Muscle layer of duodenum (tissue), 2 donors: Measurements from ENCODE around the gene GULP1.

Experiments used
- H3K27ac ChIP-seq: one replicate; pipeline ENCODE4 v1.7.0; 2013; ENCODE audit warnings: mild to moderate bottlenecking, low read length
- H3K27me3 ChIP-seq: one replicate; pipeline ENCODE4 v1.7.0; 2013; ENCODE audit warnings: low read depth, mild to moderate bottlenecking, control low read depth, low read length
- H3K36me3 ChIP-seq, 2 donors: one replicate each; pipeline ENCODE4 v1.7.0; 2013; ENCODE audit warnings: low read length in 2 of 2, control low read depth in 1 of 2, mild to moderate bottlenecking in 1 of 2; ENCODE audit not compliant: insufficient read depth in 2 of 2, control insufficient read depth in 1 of 2
- H3K4me1 ChIP-seq, 2 donors: one replicate each; pipeline ENCODE4 v1.7.0; 2013; ENCODE audit warnings: low read length in 2 of 2, mild to moderate bottlenecking in 2 of 2, control low read depth in 1 of 2, moderate library complexity in 1 of 2; ENCODE audit not compliant: insufficient read depth in 2 of 2, control insufficient read depth in 1 of 2
- H3K4me3 ChIP-seq, 2 donors: one replicate each; pipeline ENCODE4 v1.7.0; 2013; ENCODE audit warnings: low read length in 2 of 2, low read depth in 1 of 2, mild to moderate bottlenecking in 1 of 2
- H3K9me3 ChIP-seq, 2 donors: one replicate each; pipeline ENCODE4 v1.7.0; 2013; ENCODE audit warnings: low read length in 2 of 2, control low read depth in 1 of 2, mild to moderate bottlenecking in 1 of 2; ENCODE audit not compliant: control insufficient read depth in 1 of 2
- donor health status: healthy.

The GULP1 gene

GRCh38 chr2:188308483-188308882, 16.8 kb downstream of the GULP1 start:
- Histone ChIP-seq H3K9me3 (peaks cover 0 to 4% of the 10 kb centered on the region in 2 donors), H3K36me3 (no peaks in the 10 kb centered on the region), H3K27ac (no peak overlapping the region), H3K4me1 (no peaks in the 10 kb centered on the region), H3K27me3 (no peaks in the 10 kb centered on the region), H3K4me3 (no peak overlapping the region)

GRCh38 chr2:188309364-188309763, 17.7 kb downstream of the GULP1 start:
- Histone ChIP-seq H3K9me3 (peaks cover 0 to 4% of the 10 kb centered on the region in 2 donors), H3K4me1 (no peaks in the 10 kb centered on the region), H3K27me3 (no peaks in the 10 kb centered on the region), H3K4me3 (no peak overlapping the region), H3K36me3 (no peaks in the 10 kb centered on the region), H3K27ac (no peak overlapping the region)

- no peaks in the 10 kb centered on the region for H3K27me3 ChIP-seq
- no peak overlapping the region for H3K4me3 ChIP-seq
- no peak overlapping the region for H3K27ac ChIP-seq
- H3K36me3 ChIP-seq = no peaks in the 10 kb centered on the region
- H3K9me3 ChIP-seq = peaks cover 0 to 6% of the 10 kb centered on the region in 2 donors
- no peaks in the 10 kb centered on the region for H3K4me1 ChIP-seq
Observed at GRCh38 chr2:188314314-188315054, 22.8 kb downstream of the GULP1 start.

GRCh38 chr2:188315750-188316149, 24.1 kb downstream of the GULP1 start:
- Histone ChIP-seq H3K27me3 (no peaks in the 10 kb centered on the region), H3K4me3 (no peak overlapping the region)

GRCh38 chr2:188316342-188316741, 24.7 kb downstream of the GULP1 start:
- Histone ChIP-seq H3K36me3 (no peaks in the 10 kb centered on the region), H3K4me1 (no peaks in the 10 kb centered on the region), H3K27me3 (no peaks in the 10 kb centered on the region), H3K9me3 (peaks cover 0 to 6% of the 10 kb centered on the region in 2 donors), H3K4me3 (no peak overlapping the region), H3K27ac (no peak overlapping the region)

More at GRCh38 chr2:188315750-188316149, 24.1 kb downstream of the GULP1 start:
- no peak overlapping the region for H3K27ac ChIP-seq
- no peaks in the 10 kb centered on the region for H3K4me1 ChIP-seq
- no peaks in the 10 kb centered on the region for H3K36me3 ChIP-seq
- peaks cover 0 to 6% of the 10 kb centered on the region in 2 donors for H3K9me3 ChIP-seq

- Histone ChIP-seq H3K36me3 (no peaks in the 10 kb centered on the region), H3K9me3 (peaks cover 0 to 6% of the 10 kb centered on the region in 2 donors), H3K27ac (no peak overlapping the region), H3K4me1 (no peaks in the 10 kb centered on the region), H3K27me3 (no peaks in the 10 kb centered on the region), H3K4me3 (no peak overlapping the region)
Observed at GRCh38 chr2:188316791-188317423, 25.2 kb downstream of the GULP1 start.

- H3K27ac ChIP-seq = no peak overlapping the region
- peaks cover 0 to 2% of the 10 kb centered on the region in 2 donors for H3K4me1 ChIP-seq
- no peaks in the 10 kb centered on the region for H3K27me3 ChIP-seq
- no peak overlapping the region for H3K4me3 ChIP-seq
- no peaks in the 10 kb centered on the region for H3K36me3 ChIP-seq
- H3K9me3 ChIP-seq = peaks cover 0 to 4% of the 10 kb centered on the region in 2 donors
Observed at GRCh38 chr2:188318161-188318749, 26.6 kb downstream of the GULP1 start.

- H3K27me3 ChIP-seq = no peaks in the 10 kb centered on the region
- H3K36me3 ChIP-seq = no peaks in the 10 kb centered on the region
- peaks cover 0 to 2% of the 10 kb centered on the region in 2 donors for H3K9me3 ChIP-seq
- no peak overlapping the region for H3K27ac ChIP-seq
- H3K4me3 ChIP-seq = no peak overlapping the region
- H3K4me1 ChIP-seq = peaks cover 0 to 8% of the 10 kb centered on the region in 2 donors
Observed at GRCh38 chr2:188319838-188320237, 28.2 kb downstream of the GULP1 start.

GRCh38 chr2:188320861-188321260, 29.2 kb downstream of the GULP1 start:
- H3K4me3 ChIP-seq = no peak overlapping the region

GRCh38 chr2:188322569-188323551, 31.2 kb downstream of the GULP1 start:
- Histone ChIP-seq H3K36me3 (no peaks in the 10 kb centered on the region), H3K27ac (no peak overlapping the region), H3K9me3 (no peaks in the 10 kb centered on the region), H3K4me3 (no peak overlapping the region), H3K4me1 (peaks cover 0 to 21% of the 10 kb centered on the region in 2 donors), H3K27me3 (no peaks in the 10 kb centered on the region)

More at GRCh38 chr2:188320861-188321260, 29.2 kb downstream of the GULP1 start:
- H3K4me1 ChIP-seq = peaks cover 0 to 11% of the 10 kb centered on the region in 2 donors
- H3K9me3 ChIP-seq = peaks cover 0 to 2% of the 10 kb centered on the region in 2 donors
- H3K27ac ChIP-seq = no peak overlapping the region
- no peaks in the 10 kb centered on the region for H3K36me3 ChIP-seq
- no peaks in the 10 kb centered on the region for H3K27me3 ChIP-seq
